ENCODE measurements around the gene SETD1A. TPM values are rescaled to one million over a fixed set of nuclear protein-coding genes. Genes with fewer than 3 reads are reported as not detected.

SETD1A gene
- total and polyA plus RNA-seq, 2 of the 8 experiments (the other 6 are each of a cell fraction or from before 2014, with no cell fraction given), result 4.8 to 29.0 TPM

DNA sequence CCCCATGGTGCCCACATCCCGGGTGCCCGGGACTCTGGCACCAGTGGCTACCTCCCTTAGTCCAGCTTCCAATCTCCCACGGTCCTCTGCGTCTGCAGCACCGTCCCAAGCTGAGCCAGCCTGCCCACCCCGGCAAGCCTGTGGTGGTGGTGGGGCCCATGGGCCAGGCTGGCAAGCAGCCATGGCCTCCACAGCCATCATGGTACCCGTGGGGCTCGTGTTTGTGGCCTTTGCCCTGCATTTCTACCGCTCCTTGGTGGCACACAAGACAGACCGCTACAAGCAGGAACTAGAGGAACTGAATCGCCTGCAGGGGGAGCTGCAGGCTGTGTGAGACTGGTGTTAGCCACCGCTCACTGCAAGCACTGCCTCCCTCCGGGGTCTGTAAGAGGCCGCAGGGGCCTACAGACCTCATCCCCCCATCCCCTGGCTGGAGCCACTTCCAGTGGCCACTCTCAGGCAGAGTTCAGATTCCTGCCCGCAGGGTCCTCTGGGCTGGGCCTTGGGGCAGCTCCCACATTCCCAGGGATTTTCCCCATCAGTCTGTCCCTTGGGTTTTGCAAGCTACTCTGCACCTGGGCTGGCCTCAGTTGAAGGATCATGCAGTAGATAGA lies 3.9 kb upstream of the SETD1A start (continued):
- TF ChIP-seq, protein P1, sequence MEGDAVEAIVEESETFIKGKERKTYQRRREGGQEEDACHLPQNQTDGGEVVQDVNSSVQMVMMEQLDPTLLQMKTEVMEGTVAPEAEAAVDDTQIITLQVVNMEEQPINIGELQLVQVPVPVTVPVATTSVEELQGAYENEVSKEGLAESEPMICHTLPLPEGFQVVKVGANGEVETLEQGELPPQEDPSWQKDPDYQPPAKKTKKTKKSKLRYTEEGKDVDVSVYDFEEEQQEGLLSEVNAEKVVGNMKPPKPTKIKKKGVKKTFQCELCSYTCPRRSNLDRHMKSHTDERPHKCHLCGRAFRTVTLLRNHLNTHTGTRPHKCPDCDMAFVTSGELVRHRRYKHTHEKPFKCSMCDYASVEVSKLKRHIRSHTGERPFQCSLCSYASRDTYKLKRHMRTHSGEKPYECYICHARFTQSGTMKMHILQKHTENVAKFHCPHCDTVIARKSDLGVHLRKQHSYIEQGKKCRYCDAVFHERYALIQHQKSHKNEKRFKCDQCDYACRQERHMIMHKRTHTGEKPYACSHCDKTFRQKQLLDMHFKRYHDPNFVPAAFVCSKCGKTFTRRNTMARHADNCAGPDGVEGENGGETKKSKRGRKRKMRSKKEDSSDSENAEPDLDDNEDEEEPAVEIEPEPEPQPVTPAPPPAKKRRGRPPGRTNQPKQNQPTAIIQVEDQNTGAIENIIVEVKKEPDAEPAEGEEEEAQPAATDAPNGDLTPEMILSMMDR (IDR thresholded peaks at IDR 0.05; ENCODE audit: control extremely low read depth in 1 of 3, insufficient read depth in 1 of 3, low read depth in 1 of 3, low read length in 3 of 3), result peak; percentile 87 to 97 (median 96)
- TF ChIP-seq CTBP2 (IDR thresholded peaks at IDR 0.05; ENCODE audit: borderline replicate concordance, insufficient read depth, insufficient read length, low read length), result no peak
- no peak for TF ChIP-seq ZNF274 (IDR thresholded peaks at IDR 0.05; ENCODE audit: borderline replicate concordance, extremely low read depth, low read length)
- no peak; the same call in 1 of the 2 replicates for TF ChIP-seq KDM1A (IDR thresholded peaks at IDR 0.05; ENCODE audit: borderline replicate concordance, low read length)
- no peak; a peak in 1 of 3 replicates for TF ChIP-seq EP300 (IDR thresholded peaks at IDR 0.05; ENCODE audit: borderline replicate concordance in 1 of 2, low read depth in 2 of 2, low read length in 2 of 2)
- no peak for TF ChIP-seq BRCA1 (IDR thresholded peaks at IDR 0.05; ENCODE audit: low read depth, low read length)
- TF ChIP-seq RAD21 (IDR thresholded peaks at IDR 0.05 in 1 of 2, conservative IDR thresholded peaks at IDR 0.05 in 1 of 2; ENCODE audit: low read depth in 2 of 2, low read length in 2 of 2), result peak; percentile 65 to 77
- peak; percentile 81; the same call in 1 of the 2 replicates for TF ChIP-seq POLR2AphosphoS5 (IDR thresholded peaks at IDR 0.05; ENCODE audit: low read depth, low read length)
- TF ChIP-seq TAF1 (IDR thresholded peaks at IDR 0.05; ENCODE audit: low read depth, low read length), result 0 out of 2 replicates have a peak, but pooled peaks have one; percentile 44
- TF ChIP-seq, protein P2, sequence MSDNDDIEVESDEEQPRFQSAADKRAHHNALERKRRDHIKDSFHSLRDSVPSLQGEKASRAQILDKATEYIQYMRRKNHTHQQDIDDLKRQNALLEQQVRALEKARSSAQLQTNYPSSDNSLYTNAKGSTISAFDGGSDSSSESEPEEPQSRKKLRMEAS (IDR thresholded peaks at IDR 0.05), result no peak
- TF ChIP-seq POU5F1 (IDR thresholded peaks at IDR 0.05; ENCODE audit: low read depth, low read length), result no peak
- no peak for TF ChIP-seq SIN3A (conservative IDR thresholded peaks at IDR 0.05 in 1 of 2, IDR thresholded peaks at IDR 0.05 in 1 of 2; ENCODE audit: low read depth in 1 of 2, low read length in 2 of 2)
- peak; percentile 36; the same call in 1 of the 2 replicates for TF ChIP-seq YY1 (IDR thresholded peaks at IDR 0.05; ENCODE audit: low read depth, low read length)
- TF ChIP-seq SP4 (IDR thresholded peaks at IDR 0.05; ENCODE audit: low read length), result no peak
- no peak for TF ChIP-seq RFX5 (IDR thresholded peaks at IDR 0.05; ENCODE audit: borderline replicate concordance, low read depth, low read length)
- no peak for TF ChIP-seq GTF2F1 (IDR thresholded peaks at IDR 0.05; ENCODE audit: borderline replicate concordance, low read depth, low read length)
- no peak for TF ChIP-seq CBX5 (IDR thresholded peaks at IDR 0.05; ENCODE audit: low read depth, low read length)

All from H1 (cell line).